T-cell (primary cell): ENCODE results near the gene WIPF3. TPM values are rescaled to one million over a fixed set of nuclear protein-coding genes. Genes with fewer than 3 reads are reported as not detected.

ENCODE experiments used
- ATAC-seq, 4 experiments: fragments of 200-7000 bp in 3 of 4; fragments of 150-1000 bp in 1 of 4; cut with Tn5 transposase; replicated peaks in 1 of 4; 1 replicate in 3 of 4; 2 replicates in 1 of 4; pipeline ENCODE4 v1.10.0; 2021; ENCODE audit warnings: moderate library complexity in 3 of 4, mild to moderate bottlenecking in 2 of 4, moderate number of reproducible peaks in 1 of 4
- CTCF ChIA-PET, 2 donors: fragments of 300-600 bp; sonication (Branson Sonifier 250); formaldehyde crosslinking; loops; one replicate each; lab custom pipeline; 2022; ENCODE audit warnings: antibody characterized with exemption in 2 of 2; lab: Charles Lee
- POLR2A ChIA-PET, 2 donors: fragments of 300-600 bp; sonication (Branson Sonifier 250); formaldehyde crosslinking; loops; one replicate each; lab custom pipeline; 2022; ENCODE audit warnings: antibody characterized with exemption in 2 of 2; lab: Charles Lee
- DNase-seq, 35 experiments: peaks; one replicate each; pipeline versions ENCODE4 v3.0.0 to v3.0.0-alpha.2; 2013 to 2023
- H3K27ac ChIP-seq: one replicate; pipeline ENCODE4 v1.5.1; 2013; ENCODE audit warnings: low read length
- H3K27me3 ChIP-seq, 2 experiments: replicated peaks in 1 of 2; 1 replicate in 1 of 2; 2 replicates in 1 of 2; pipeline versions ENCODE4 v1.6.1 to v1.7.0; 2013; ENCODE audit warnings: low read length in 1 of 2, mixed read lengths in 1 of 2; ENCODE audit not compliant: control insufficient read depth in 2 of 2, insufficient read depth in 2 of 2; ENCODE audit errors: extremely low read depth in 1 of 2
- H3K36me3 ChIP-seq, 2 donors: 1 replicate in 1 of 2; 2 replicates in 1 of 2; pipeline versions ENCODE4 v1.6.1 to v1.7.0; 2013; ENCODE audit warnings: low read length in 1 of 2; ENCODE audit not compliant: control insufficient read depth in 2 of 2, insufficient read depth in 1 of 2; ENCODE audit errors: extremely low read depth in 1 of 2
- H3K4me1 ChIP-seq, 2 experiments: 1 replicate in 1 of 2; 2 replicates in 1 of 2; pipeline versions ENCODE4 v1.6.1 to v1.7.0; 2013; ENCODE audit warnings: low read length in 2 of 2, mixed read lengths in 1 of 2; ENCODE audit not compliant: insufficient read depth in 2 of 2, control insufficient read depth in 1 of 2; ENCODE audit errors: extremely low read depth in 1 of 2
- H3K4me3 ChIP-seq, 2 donors: 1 replicate in 1 of 2; 2 replicates in 1 of 2; pipeline versions ENCODE4 v1.5.1 to v1.7.0; 2013; ENCODE audit warnings: mild to moderate bottlenecking in 2 of 2, low read length in 1 of 2, moderate library complexity in 1 of 2; ENCODE audit not compliant: control insufficient read depth in 1 of 2; ENCODE audit errors: extremely low read depth in 1 of 2
- H3K9me3 ChIP-seq: 2 replicates; pipeline ENCODE4 v1.7.0; 2013
- H3K27ac Mint-ChIP-seq, 2 donors: one replicate each; pipeline ENCODE4 v1.8.0; 2020 to 2021; ENCODE audit warnings: mild to moderate bottlenecking in 2 of 2, mixed read lengths in 2 of 2
- H3K27me3 Mint-ChIP-seq, 2 donors: one replicate each; pipeline ENCODE4 v1.8.0; 2021 to 2022; ENCODE audit warnings: mixed read lengths in 2 of 2
- H3K36me3 Mint-ChIP-seq: one replicate; pipeline ENCODE4 v1.8.0; 2021; ENCODE audit warnings: mixed read lengths
- H3K4me1 Mint-ChIP-seq, 3 donors: one replicate each; pipeline ENCODE4 v1.8.0; 2020 to 2022; ENCODE audit warnings: mixed read lengths in 3 of 3, mild to moderate bottlenecking in 1 of 3
- H3K4me3 Mint-ChIP-seq, 3 donors: one replicate each; pipeline ENCODE4 v1.8.0; 2020 to 2022; ENCODE audit warnings: mild to moderate bottlenecking in 3 of 3, mixed read lengths in 3 of 3, moderate library complexity in 3 of 3
- H3K9me3 Mint-ChIP-seq, 3 donors: one replicate each; pipeline ENCODE4 v1.8.0; 2020 to 2022; ENCODE audit warnings: mixed read lengths in 3 of 3
- WGBS: methylation state at CpG from one replicate; pipeline ENCODE4 v1.1.5; 2013; ENCODE audit warnings: missing lambda C conversion rate; ENCODE audit not compliant: insufficient coverage; 5-methylcytosine and 5-hydroxymethylcytosine counted together
- total RNA-seq, 35 experiments: library from RNA in 6 of 35; stranded (reverse) in 6 of 35; fragments of 120-200 nt in 1 of 35; gene quantifications; one replicate each; pipeline versions ENCODE4 v1.2.1 to v1.2.4 and lab custom pipeline; 2013 to 2026

Gene WIPF3
- total RNA-seq, 5 donors from 2014 or later (not counting 1 experiment from before 2014, with no cell fraction given): 0.06 to 0.16 (median 0.07) TPM; not detected in 2

- DNase-seq (no peak), ATAC-seq (no peak)
- peaks cover 55 to 72% of the 10 kb centered on the region in 2 donors for H3K27me3 Mint-ChIP-seq
- ChIA-PET CTCF (no interaction called here), POLR2A (no interaction called here)
- 47% methylated on average over 3 of the region's 7 CpGs for WGBS
- H3K4me3 ChIP-seq: no peak overlapping the region
- no peaks in the 10 kb centered on the region for H3K36me3 ChIP-seq
- H3K9me3 Mint-ChIP-seq: no peaks in the 10 kb centered on the region
- H3K4me1 Mint-ChIP-seq: peaks cover 0 to 10% (median 5%) of the 10 kb centered on the region in 3 donors
- no peak overlapping the region for H3K4me3 Mint-ChIP-seq
- H3K27ac ChIP-seq: no peak overlapping the region
- H3K9me3 ChIP-seq: no peaks in the 10 kb centered on the region
- no peaks in the 10 kb centered on the region for H3K36me3 Mint-ChIP-seq
- peaks cover 8 to 45% of the 10 kb centered on the region in 2 experiments for H3K27me3 ChIP-seq
- H3K4me1 ChIP-seq: peaks cover 0 to 3% of the 10 kb centered on the region in 2 experiments
- no peak overlapping the region for H3K27ac Mint-ChIP-seq
These were observed 1.9 kb downstream of the WIPF3 start for GRCh38 chr7:29808075-29808801.

- peaks cover 50 to 66% of the 10 kb centered on the region in 2 donors for H3K27me3 Mint-ChIP-seq
- POLR2A ChIA-PET: no interaction called here
- H3K4me3 Mint-ChIP-seq: no peak overlapping the region
- no peaks in the 10 kb centered on the region for H3K9me3 Mint-ChIP-seq
- no peak overlapping the region for H3K27ac ChIP-seq
- no peak overlapping the region for H3K4me3 ChIP-seq
- H3K4me1 Mint-ChIP-seq: peaks cover 0 to 10% (median 5%) of the 10 kb centered on the region in 3 donors
- ATAC-seq: no peak
- CTCF ChIA-PET: no interaction called here
- no peaks in the 10 kb centered on the region for H3K9me3 ChIP-seq
- H3K4me1 ChIP-seq: peaks cover 0 to 3% of the 10 kb centered on the region in 2 experiments
- DNase-seq: no peak
- 77% methylated on average over 9 of the region's 11 CpGs for WGBS
- no peaks in the 10 kb centered on the region for H3K36me3 ChIP-seq
- H3K27ac Mint-ChIP-seq: no peak overlapping the region
- peaks cover 7 to 43% of the 10 kb centered on the region in 2 experiments for H3K27me3 ChIP-seq
- no peaks in the 10 kb centered on the region for H3K36me3 Mint-ChIP-seq
These were observed 3.3 kb downstream of the WIPF3 start for GRCh38 chr7:29809533-29810155.

GRCh38 chr7:29810297-29810696 lies 4.0 kb downstream of the WIPF3 start:
- ChIA-PET CTCF (no interaction called here), POLR2A (no interaction called here)
- Histone ChIP-seq H3K4me1 (peaks cover 0 to 3% of the 10 kb centered on the region in 2 experiments), H3K27me3 (peaks cover 4 to 38% of the 10 kb centered on the region in 2 experiments), H3K4me3 (no peak overlapping the region), H3K27ac (no peak overlapping the region), H3K36me3 (no peaks in the 10 kb centered on the region), H3K9me3 (no peaks in the 10 kb centered on the region)
- H3K4me3 Mint-ChIP-seq: no peak overlapping the region
- H3K27ac Mint-ChIP-seq: no peak overlapping the region
- DNase-seq: no peak
- H3K36me3 Mint-ChIP-seq: no peaks in the 10 kb centered on the region
- H3K9me3 Mint-ChIP-seq: no peaks in the 10 kb centered on the region
- peaks cover 0 to 10% (median 5%) of the 10 kb centered on the region in 3 donors for H3K4me1 Mint-ChIP-seq
- ATAC-seq: no peak
- peaks cover 49 to 60% of the 10 kb centered on the region in 2 donors for H3K27me3 Mint-ChIP-seq

- POLR2A ChIA-PET: no interaction called here
- no peak overlapping the region for H3K27ac ChIP-seq
- no peak overlapping the region for H3K4me3 ChIP-seq
- Mint-ChIP-seq H3K4me3 (no peak overlapping the region), H3K36me3 (no peaks in the 10 kb centered on the region), H3K27me3 (peaks cover 45 to 56% of the 10 kb centered on the region in 2 donors), H3K4me1 (peaks cover 0 to 10% (median 5%) of the 10 kb centered on the region in 3 donors), H3K9me3 (no peaks in the 10 kb centered on the region), H3K27ac (no peak overlapping the region)
- DNase-seq (no peak), ATAC-seq (no peak)
- no peaks in the 10 kb centered on the region for H3K9me3 ChIP-seq
- peaks cover 0 to 3% of the 10 kb centered on the region in 2 experiments for H3K4me1 ChIP-seq
- WGBS: 77% methylated on average over 3 of the region's 5 CpGs
- CTCF ChIA-PET: no interaction called here
- H3K36me3 ChIP-seq: no peaks in the 10 kb centered on the region
- peaks cover 4 to 32% of the 10 kb centered on the region in 2 experiments for H3K27me3 ChIP-seq
These were observed 4.6 kb downstream of the WIPF3 start for GRCh38 chr7:29810813-29811482.

GRCh38 chr7:29811586-29811985 lies 5.3 kb downstream of the WIPF3 start:
- no peaks in the 10 kb centered on the region for H3K36me3 Mint-ChIP-seq
- H3K27ac Mint-ChIP-seq: no peak overlapping the region
- no CpG with 5 or more reads among the region's 1 CpG for WGBS
- no peak overlapping the region for H3K4me3 Mint-ChIP-seq
- no peak overlapping the region for H3K4me3 ChIP-seq
- peaks cover 45 to 54% of the 10 kb centered on the region in 2 donors for H3K27me3 Mint-ChIP-seq
- H3K27ac ChIP-seq: no peak overlapping the region
- H3K27me3 ChIP-seq: peaks cover 4 to 29% of the 10 kb centered on the region in 2 experiments
- ChIA-PET CTCF (no interaction called here), POLR2A (no interaction called here)
- peaks cover 0 to 10% (median 5%) of the 10 kb centered on the region in 3 donors for H3K4me1 Mint-ChIP-seq
- H3K36me3 ChIP-seq: no peaks in the 10 kb centered on the region
- H3K9me3 ChIP-seq: no peaks in the 10 kb centered on the region
- H3K9me3 Mint-ChIP-seq: no peaks in the 10 kb centered on the region
- ATAC-seq: no peak
- DNase-seq: no peak
- H3K4me1 ChIP-seq: peaks cover 0 to 3% of the 10 kb centered on the region in 2 experiments

GRCh38 chr7:29812185-29812876 lies 6.0 kb downstream of the WIPF3 start:
- Mint-ChIP-seq H3K4me1 (peaks cover 0 to 7% (median 3%) of the 10 kb centered on the region in 3 donors), H3K9me3 (no peaks in the 10 kb centered on the region), H3K4me3 (no peak overlapping the region), H3K36me3 (no peaks in the 10 kb centered on the region), H3K27ac (no peak overlapping the region), H3K27me3 (peaks cover 45 to 50% of the 10 kb centered on the region in 2 donors)
- H3K27me3 ChIP-seq: peaks cover 4 to 23% of the 10 kb centered on the region in 2 experiments
- ATAC-seq (no peak), DNase-seq (no peak)
- no peak overlapping the region for H3K4me3 ChIP-seq
- POLR2A ChIA-PET: no interaction called here
- no peak overlapping the region for H3K27ac ChIP-seq
- no CpG with 5 or more reads among the region's 2 CpGs for WGBS
- no peaks in the 10 kb centered on the region for H3K36me3 ChIP-seq
- CTCF ChIA-PET: no interaction called here
- H3K9me3 ChIP-seq: no peaks in the 10 kb centered on the region
- H3K4me1 ChIP-seq: no peaks in the 10 kb centered on the region
